ENCODE measurements around the gene SLC16A3.

DNA sequence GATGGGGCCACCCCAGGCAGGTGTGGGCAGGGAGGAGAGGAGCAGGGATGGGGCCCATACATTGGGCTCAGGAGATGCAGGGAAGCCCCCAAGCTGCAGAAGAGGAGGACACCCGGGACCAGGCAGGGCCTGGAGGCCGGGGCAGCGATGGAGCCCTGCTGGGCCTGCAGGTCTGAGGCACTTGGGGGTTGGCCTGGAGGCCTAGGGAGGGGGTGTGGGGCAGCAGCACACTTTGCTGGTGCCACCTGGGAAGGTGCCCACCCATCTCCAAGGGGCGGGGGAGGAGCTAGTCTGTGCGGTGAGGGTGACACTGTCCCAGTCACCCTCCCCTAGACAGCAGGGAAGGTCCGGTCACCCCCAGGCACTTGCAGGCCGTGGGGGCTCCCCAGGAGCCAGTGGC is 9.8 kb upstream of the SLC16A3 start:
- TF ChIP-seq EP300 (IDR thresholded peaks at IDR 0.05) (no peak), CTCF (IDR thresholded peaks at IDR 0.05) (no peak), POLR2AphosphoS5 (IDR thresholded peaks at IDR 0.05) (no peak), POLR2A (IDR thresholded peaks at IDR 0.05) (no peak)

All from gastroesophageal sphincter (tissue), 3 donors.